ENCODE results near the gene DNM3.
"Not testable (repeated sequence)": the region's sequence is repeated elsewhere in the genome, so short reads cannot be mapped to it uniquely, and the experiment has no call there.

The DNM3 gene

GRCh38 chr1:172051898-172052297 lies 210.6 kb downstream of the DNM3 start:
- in situ Hi-C loops (cut with MboI; ENCODE audit: low pct_unique_long_range_greater_than_20kb, low sequenced_read_pairs), result no loop called here
- DNase-seq, result no peak

GRCh38 chr1:172054172-172054571 lies 212.9 kb downstream of the DNM3 start:
- DNase-seq, result no peak
- in situ Hi-C loops (cut with MboI; ENCODE audit: low pct_unique_long_range_greater_than_20kb, low sequenced_read_pairs), result no loop called here

- DNase-seq; in situ Hi-C loops (cut with MboI; ENCODE audit: low pct_unique_long_range_greater_than_20kb, low sequenced_read_pairs): not testable (repeated sequence)
Measured at GRCh38 chr1:172055816-172056419, 214.6 kb downstream of the DNM3 start.

- DNase-seq, result no peak
- in situ Hi-C loops (cut with MboI; ENCODE audit: low pct_unique_long_range_greater_than_20kb, low sequenced_read_pairs), result no loop called here
Measured at GRCh38 chr1:172068334-172068733, 227.0 kb downstream of the DNM3 start.

GRCh38 chr1:172069051-172069450 lies 227.8 kb downstream of the DNM3 start:
- in situ Hi-C loops (cut with MboI; ENCODE audit: low pct_unique_long_range_greater_than_20kb, low sequenced_read_pairs), result no loop called here
- DNase-seq, result no peak

- DNase-seq, result no peak
- in situ Hi-C loops (cut with MboI; ENCODE audit: low pct_unique_long_range_greater_than_20kb, low sequenced_read_pairs), result no loop called here
Measured at GRCh38 chr1:172069534-172069933, 228.2 kb downstream of the DNM3 start.

GRCh38 chr1:172070055-172070454 lies 228.8 kb downstream of the DNM3 start:
- DNase-seq, result no peak
- in situ Hi-C loops (cut with MboI; ENCODE audit: low pct_unique_long_range_greater_than_20kb, low sequenced_read_pairs), result no loop called here

- in situ Hi-C loops (cut with MboI; ENCODE audit: low pct_unique_long_range_greater_than_20kb, low sequenced_read_pairs), result no loop called here
Measured at GRCh38 chr1:172071746-172072145, 230.4 kb downstream of the DNM3 start.

GRCh38 chr1:172079859-172080258 lies 238.6 kb downstream of the DNM3 start:
- DNase-seq; in situ Hi-C loops (cut with MboI; ENCODE audit: low pct_unique_long_range_greater_than_20kb, low sequenced_read_pairs): not testable (repeated sequence)

More at GRCh38 chr1:172071746-172072145, 230.4 kb downstream of the DNM3 start:
- DNase-seq, result no peak

- in situ Hi-C loops (cut with MboI; ENCODE audit: low pct_unique_long_range_greater_than_20kb, low sequenced_read_pairs), result no loop called here
- DNase-seq, result no peak
Measured at GRCh38 chr1:172083191-172083590, 241.9 kb downstream of the DNM3 start.

- in situ Hi-C loops (cut with MboI; ENCODE audit: low pct_unique_long_range_greater_than_20kb, low sequenced_read_pairs), result no loop called here
- no peak for DNase-seq
Measured at GRCh38 chr1:172084876-172085275, 243.6 kb downstream of the DNM3 start.

- in situ Hi-C loops (cut with MboI; ENCODE audit: low pct_unique_long_range_greater_than_20kb, low sequenced_read_pairs), result no loop called here
- DNase-seq, result no peak
Measured at GRCh38 chr1:172085317-172085716, 244.0 kb downstream of the DNM3 start.

- no peak for DNase-seq
- in situ Hi-C loops (cut with MboI; ENCODE audit: low pct_unique_long_range_greater_than_20kb, low sequenced_read_pairs), result no loop called here
Measured at GRCh38 chr1:172086137-172086536, 244.8 kb downstream of the DNM3 start.

- in situ Hi-C loops (cut with MboI; ENCODE audit: low pct_unique_long_range_greater_than_20kb, low sequenced_read_pairs), result no loop called here
- no peak for DNase-seq
Measured at GRCh38 chr1:172088256-172088655, 247.0 kb downstream of the DNM3 start.

GRCh38 chr1:172089768-172090510 lies 248.6 kb downstream of the DNM3 start:
- in situ Hi-C loops (cut with MboI; ENCODE audit: low pct_unique_long_range_greater_than_20kb, low sequenced_read_pairs), result no loop called here
- peak; percentile 24 for DNase-seq

GRCh38 chr1:172090511-172090817 lies 249.2 kb downstream of the DNM3 start:
- no peak for DNase-seq
- in situ Hi-C loops (cut with MboI; ENCODE audit: low pct_unique_long_range_greater_than_20kb, low sequenced_read_pairs), result no loop called here

GRCh38 chr1:172095846-172096245 lies 254.5 kb downstream of the DNM3 start:
- DNase-seq, result no peak
- in situ Hi-C loops (cut with MboI; ENCODE audit: low pct_unique_long_range_greater_than_20kb, low sequenced_read_pairs), result no loop called here

GRCh38 chr1:172105230-172105629 lies 263.9 kb downstream of the DNM3 start:
- in situ Hi-C loops (cut with MboI; ENCODE audit: low pct_unique_long_range_greater_than_20kb, low sequenced_read_pairs), result no loop called here
- no peak for DNase-seq

GRCh38 chr1:172107316-172107975 lies 266.1 kb downstream of the DNM3 start:
- no peak for DNase-seq
- in situ Hi-C loops (cut with MboI; ENCODE audit: low pct_unique_long_range_greater_than_20kb, low sequenced_read_pairs), result no loop called here

- in situ Hi-C loops (cut with MboI; ENCODE audit: low pct_unique_long_range_greater_than_20kb, low sequenced_read_pairs), result no loop called here
- DNase-seq, result no peak
Measured at GRCh38 chr1:172108161-172108893, 267.0 kb downstream of the DNM3 start.
